Nephron progenitor cell (in vitro differentiated cells): ENCODE measurements around the gene ZBTB9.

Experiments used
- DNase-seq: peaks from one replicate; pipeline ENCODE4 v3.0.0; 2021
- H3K27ac Mint-ChIP-seq: 2 replicates; pipeline ENCODE4 v1.8.0; 2021; ENCODE audit warnings: mild to moderate bottlenecking, moderate library complexity, mixed read lengths
- H3K27me3 Mint-ChIP-seq: 2 replicates; pipeline ENCODE4 v1.8.0; 2021; ENCODE audit warnings: mild to moderate bottlenecking, low read depth, mixed read lengths; ENCODE audit not compliant: poor library complexity
- H3K36me3 Mint-ChIP-seq: 2 replicates; pipeline ENCODE4 v1.8.0; 2021; ENCODE audit warnings: low read depth, mixed read lengths
- H3K4me1 Mint-ChIP-seq: 2 replicates; pipeline ENCODE4 v1.8.0; 2021; ENCODE audit warnings: mixed read lengths
- H3K4me3 Mint-ChIP-seq: 2 replicates; pipeline ENCODE4 v1.8.0; 2021; ENCODE audit warnings: mild to moderate bottlenecking, moderate library complexity, mixed read lengths
- H3K9me3 Mint-ChIP-seq: 2 replicates; pipeline ENCODE4 v1.8.0; 2021; ENCODE audit warnings: mild to moderate bottlenecking, moderate library complexity, mixed read lengths
- CTCF ChIP-seq: fragments of 200-600 bp; sonication (generic); IDR thresholded peaks from 2 replicates; pipeline ENCODE4 v1.5.0; 2021; ENCODE audit warnings: antibody characterized with exemption

The ZBTB9 gene

GRCh38 chr6:33454009-33454946, at the start of gene ZBTB9:
Gene ZBTB9, plus strand, starts transcription at chr6:33454576. Its CDS starts 525 bp downstream, at chr6:33455101.
- Mint-ChIP-seq H3K4me3 (peak within 1 kb of the TSS; percentile 91), H3K9me3 (no peaks in the 10 kb centered on the region), H3K36me3 (peaks cover 37% of the 10 kb centered on the region), H3K27me3 (peaks cover 4% of the 10 kb centered on the region), H3K4me1 (peaks cover 25% of the 10 kb centered on the region), H3K27ac (peak within 1 kb of the TSS; percentile 84)
- DNase-seq: peak; percentile 95
- TF ChIP-seq CTCF: no peak

- H3K27ac Mint-ChIP-seq: no peak overlapping the region
- no peak for TF ChIP-seq CTCF
- H3K9me3 Mint-ChIP-seq: no peaks in the 10 kb centered on the region
- H3K36me3 Mint-ChIP-seq: peaks cover 46% of the 10 kb centered on the region
- peaks cover 12% of the 10 kb centered on the region for H3K4me1 Mint-ChIP-seq
- no peak for DNase-seq
- H3K4me3 Mint-ChIP-seq: no peak overlapping the region
- peaks cover 3% of the 10 kb centered on the region for H3K27me3 Mint-ChIP-seq
These were observed 49.5 kb upstream of the ZBTB9 start for GRCh38 chr6:33404884-33405283.

- no peak for DNase-seq
- no peak for TF ChIP-seq CTCF
- Mint-ChIP-seq H3K27me3 (peaks cover 3% of the 10 kb centered on the region), H3K4me3 (no peak overlapping the region), H3K36me3 (peaks cover 41% of the 10 kb centered on the region), H3K27ac (peak overlapping the region; percentile 39), H3K9me3 (no peaks in the 10 kb centered on the region), H3K4me1 (peaks cover 15% of the 10 kb centered on the region)
These were observed 48.9 kb upstream of the ZBTB9 start for GRCh38 chr6:33405386-33405940.

- Mint-ChIP-seq H3K4me1 (peaks cover 15% of the 10 kb centered on the region), H3K9me3 (no peaks in the 10 kb centered on the region), H3K4me3 (no peak overlapping the region), H3K27ac (no peak overlapping the region), H3K27me3 (peaks cover 3% of the 10 kb centered on the region), H3K36me3 (peaks cover 35% of the 10 kb centered on the region)
- DNase-seq: no peak
- no peak for TF ChIP-seq CTCF
These were observed 48.2 kb upstream of the ZBTB9 start for GRCh38 chr6:33406126-33406525.

- Mint-ChIP-seq H3K27ac (no peak overlapping the region), H3K27me3 (peaks cover 3% of the 10 kb centered on the region), H3K4me1 (peaks cover 23% of the 10 kb centered on the region), H3K4me3 (no peak overlapping the region), H3K36me3 (peaks cover 35% of the 10 kb centered on the region), H3K9me3 (no peaks in the 10 kb centered on the region)
- TF ChIP-seq CTCF: peak; percentile 23
- no peak for DNase-seq
These were observed 47.2 kb upstream of the ZBTB9 start for GRCh38 chr6:33407132-33407718.
